NK-92 (cell line): Measurements from ENCODE around the gene AADAT.
"Not testable (repeated sequence)": the region's sequence is repeated elsewhere in the genome, so short reads cannot be mapped to it uniquely, and the experiment has no call there.

Experiments
- DNase-seq: peaks from one replicate; lab custom pipeline; 2025; ENCODE audit not compliant: unreplicated experiment; lab: John Stamatoyannopoulos, UW

The AADAT gene

GRCh38 chr4:170089668-170090351, at the start of gene AADAT:
Gene AADAT, minus strand, starts transcription at chr4:170089956. Its CDS starts 266 bp downstream, at chr4:170089690.
- DNase-seq, result no peak

- no peak for DNase-seq
These were observed 48.9 kb upstream of the AADAT start for GRCh38 chr4:170138580-170139194.

GRCh38 chr4:170137927-170138326, 48.2 kb upstream of the AADAT start:
- DNase-seq, result no peak

- no peak for DNase-seq
These were observed 47.7 kb upstream of the AADAT start for GRCh38 chr4:170137466-170137865.

- DNase-seq, result no peak
These were observed 45.1 kb upstream of the AADAT start for GRCh38 chr4:170134821-170135220.

- DNase-seq, result no peak
These were observed 38.6 kb upstream of the AADAT start for GRCh38 chr4:170128219-170128804.

- DNase-seq, result no peak
These were observed 38.0 kb upstream of the AADAT start for GRCh38 chr4:170127758-170128157.

- no peak for DNase-seq
These were observed 34.6 kb upstream of the AADAT start for GRCh38 chr4:170124406-170124805.

- no peak for DNase-seq
These were observed 32.5 kb upstream of the AADAT start for GRCh38 chr4:170122252-170122651.

GRCh38 chr4:170114636-170115035, 24.9 kb upstream of the AADAT start:
- DNase-seq, result no peak

- not testable (repeated sequence) for DNase-seq
These were observed 24.4 kb upstream of the AADAT start for GRCh38 chr4:170114183-170114582.

- no peak for DNase-seq
These were observed 21.8 kb upstream of the AADAT start for GRCh38 chr4:170111546-170111945.

GRCh38 chr4:170111085-170111484, 21.3 kb upstream of the AADAT start:
- DNase-seq, result no peak

GRCh38 chr4:170110285-170110672, 20.5 kb upstream of the AADAT start:
- DNase-seq, result no peak

- DNase-seq, result no peak
These were observed 20.0 kb upstream of the AADAT start for GRCh38 chr4:170109586-170110284.

GRCh38 chr4:170106900-170107299, 17.1 kb upstream of the AADAT start:
- no peak for DNase-seq

- no peak for DNase-seq
These were observed 12.7 kb upstream of the AADAT start for GRCh38 chr4:170102426-170102825.

GRCh38 chr4:170098171-170098570, 8.4 kb upstream of the AADAT start:
- DNase-seq, result not testable (repeated sequence)

- no peak for DNase-seq
These were observed 7.9 kb upstream of the AADAT start for GRCh38 chr4:170097681-170098080.

- DNase-seq, result no peak
These were observed 4.3 kb upstream of the AADAT start for GRCh38 chr4:170093973-170094535.

GRCh38 chr4:170091069-170091696, 1.4 kb upstream of the AADAT start:
- DNase-seq, result no peak
